Activated naive CD8-positive, alpha-beta T cell treated with anti-CD3 and anti-CD28 coated beads, Interleukin-2, amount 50 U/mL, for 16 hours (primary cell): ENCODE data around the gene TRPV5.

Experiments used
- DNase-seq: peaks from one replicate; pipeline ENCODE4 v3.0.0-alpha.2; 2020; ENCODE audit warnings: low read depth, low spot score

The TRPV5 gene

DNA sequence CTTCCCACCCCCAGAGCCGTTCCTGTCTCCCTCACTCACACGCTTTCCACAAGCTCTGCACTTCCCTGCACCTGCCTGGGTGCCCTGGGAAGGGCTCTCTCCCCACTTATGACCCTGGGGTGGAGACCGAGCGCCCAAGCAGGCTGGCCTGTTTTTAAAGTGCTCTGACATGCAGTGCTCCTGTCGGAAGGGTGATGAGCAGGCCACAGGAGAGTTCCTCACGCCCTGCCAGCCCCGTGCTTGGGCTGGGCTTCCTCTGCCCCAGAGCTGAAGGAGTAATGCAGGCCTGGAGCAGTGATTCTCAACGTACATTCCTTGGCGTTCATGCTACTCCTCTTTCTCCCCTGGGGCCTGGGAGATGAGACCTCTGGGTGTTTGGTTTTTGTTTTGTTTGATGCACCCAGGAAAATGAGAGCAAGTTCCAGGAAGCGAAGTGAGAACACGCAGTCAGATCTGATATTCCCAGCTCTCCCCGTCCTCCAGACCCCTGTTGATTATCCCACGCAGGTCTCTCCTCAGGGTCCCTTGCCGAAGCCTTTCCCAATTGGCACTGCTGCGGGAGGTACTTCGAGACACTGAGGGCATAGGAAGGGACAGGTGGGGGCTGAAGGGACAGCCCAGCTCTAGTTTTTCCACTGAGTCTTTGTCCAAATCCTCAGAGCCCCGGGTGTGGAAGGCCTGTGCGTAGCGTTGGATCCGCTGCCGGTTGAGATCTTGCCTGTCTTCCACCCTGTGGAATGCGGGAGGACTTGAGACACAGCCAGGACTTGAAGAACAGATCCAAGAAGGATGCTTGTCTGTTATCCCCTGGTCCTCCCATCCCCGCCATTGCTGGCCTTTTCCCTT lies 62.1 kb downstream of the TRPV5 start:
- DNase-seq = no peak

DNA sequence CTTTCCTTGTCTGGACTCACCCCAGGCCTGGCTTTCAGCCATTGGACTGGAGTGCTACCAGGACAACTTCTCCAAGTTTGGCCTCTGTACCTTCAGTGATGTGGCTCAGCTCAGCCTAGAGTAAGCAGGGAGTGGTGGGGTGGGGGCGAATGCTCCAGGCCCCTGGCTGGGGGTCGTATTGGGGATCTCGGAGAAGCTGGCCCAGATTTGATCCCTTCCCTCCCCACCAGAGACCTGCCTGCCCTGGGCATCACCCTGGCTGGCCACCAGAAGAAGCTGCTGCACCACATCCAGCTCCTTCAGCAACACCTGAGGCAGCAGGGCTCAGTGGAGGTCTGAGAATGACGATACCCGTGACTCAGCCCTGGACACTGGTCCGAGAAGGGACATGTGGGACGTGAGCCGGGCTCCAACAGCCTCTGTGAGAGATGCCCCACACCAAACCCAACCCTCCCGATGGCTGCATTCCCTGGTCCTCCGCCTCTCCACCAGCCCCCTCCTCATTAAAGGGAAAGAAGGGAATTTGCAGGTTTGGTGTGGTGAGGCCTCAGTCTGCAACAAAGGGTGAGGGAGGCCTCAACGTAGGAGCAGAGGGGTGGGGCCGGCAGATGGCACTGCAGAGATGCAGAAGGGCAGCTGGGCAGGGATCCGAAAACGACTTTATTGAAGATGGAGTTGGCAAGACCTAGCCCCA lies 62.8 kb downstream of the TRPV5 start:
- DNase-seq = no peak

DNA sequence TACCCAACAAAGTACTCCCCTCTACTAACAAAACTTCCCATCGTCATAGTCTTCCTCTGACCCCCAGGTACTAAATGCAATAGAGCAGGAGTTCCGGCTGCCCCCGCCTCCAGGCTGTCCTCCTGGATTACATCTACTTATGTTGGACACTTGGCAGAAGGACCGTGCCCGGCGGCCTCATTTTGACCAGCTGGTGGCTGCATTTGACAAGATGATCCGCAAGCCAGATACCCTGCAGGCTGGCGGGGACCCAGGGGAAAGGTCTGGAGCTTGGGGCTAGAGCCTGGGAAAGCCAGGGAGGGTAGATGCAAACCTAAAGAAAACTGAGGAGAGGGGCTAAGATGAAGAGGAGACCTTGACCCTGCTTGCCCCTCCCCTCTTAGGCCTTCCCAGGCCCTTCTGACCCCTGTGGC lies 63.4 kb downstream of the TRPV5 start:
- no peak for DNase-seq

DNA sequence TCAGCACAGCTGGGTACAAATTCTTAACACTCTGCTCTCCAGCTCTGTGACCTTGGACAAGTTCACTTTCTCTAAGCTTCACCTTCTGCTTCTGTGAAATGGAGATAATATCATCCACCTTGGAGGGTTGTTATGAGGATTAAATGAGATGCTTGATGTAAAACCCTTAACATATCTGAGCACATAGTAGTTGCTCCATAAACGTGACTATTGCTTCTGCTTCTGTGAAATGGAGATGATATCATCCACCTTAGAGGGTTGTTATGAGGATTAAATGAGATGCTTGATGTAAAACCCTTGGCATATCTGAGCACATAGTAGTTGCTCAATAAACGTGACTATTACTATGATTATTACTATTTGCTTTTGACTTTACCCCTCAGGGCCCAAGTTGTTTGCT lies 64.1 kb downstream of the TRPV5 start:
- no peak for DNase-seq

DNA sequence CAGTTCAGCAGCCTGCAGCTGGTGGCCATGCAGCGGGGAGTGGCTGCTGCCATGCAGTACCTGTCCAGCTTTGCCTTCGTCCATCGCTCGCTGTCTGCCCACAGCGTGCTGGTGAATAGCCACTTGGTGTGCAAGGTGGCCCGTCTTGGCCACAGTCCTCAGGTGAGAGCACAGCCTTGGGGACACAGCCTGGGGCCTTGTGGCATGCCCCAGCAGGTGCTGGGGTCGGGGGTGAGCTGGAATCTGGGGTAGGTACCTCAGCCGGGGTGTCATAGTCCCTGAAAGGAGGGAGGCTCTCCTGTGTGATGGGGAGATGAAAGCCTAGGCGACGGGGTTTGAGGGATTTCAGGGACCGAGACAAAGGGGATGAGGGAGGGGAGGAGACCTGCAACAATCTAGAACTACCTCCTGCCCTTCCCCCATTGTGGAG lies 64.5 kb downstream of the TRPV5 start:
- DNase-seq = no peak

DNA sequence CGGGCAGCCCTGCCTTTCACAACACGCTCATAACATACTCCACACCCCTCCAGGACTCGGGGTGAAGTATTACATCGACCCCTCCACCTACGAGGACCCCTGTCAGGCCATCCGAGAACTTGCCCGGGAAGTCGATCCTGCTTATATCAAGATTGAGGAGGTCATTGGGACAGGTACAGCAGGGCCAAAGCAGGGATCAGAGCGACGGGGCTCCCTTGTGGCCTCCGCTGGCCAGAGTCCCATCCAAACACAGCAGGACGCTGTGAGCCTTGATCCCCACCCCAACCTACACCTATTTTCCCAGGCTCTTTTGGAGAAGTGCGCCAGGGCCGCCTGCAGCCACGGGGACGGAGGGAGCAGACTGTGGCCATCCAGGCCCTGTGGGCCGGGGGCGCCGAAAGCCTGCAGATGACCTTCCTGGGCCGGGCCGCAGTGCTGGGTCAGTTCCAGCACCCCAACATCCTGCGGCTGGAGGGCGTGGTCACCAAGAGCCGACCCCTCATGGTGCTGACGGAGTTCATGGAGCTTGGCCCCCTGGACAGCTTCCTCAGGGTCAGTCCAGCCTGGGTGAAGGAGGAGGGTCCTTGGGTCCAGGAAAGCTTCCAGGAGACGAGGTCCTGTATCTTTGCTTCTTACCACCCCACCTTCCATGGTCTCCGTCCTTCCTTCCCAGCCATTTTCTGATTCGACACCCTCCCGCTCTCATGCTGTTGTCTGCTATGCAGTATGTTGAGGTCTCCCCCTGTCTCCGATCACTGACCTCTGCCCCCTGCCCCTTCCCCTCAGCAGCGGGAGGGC lies 65.2 kb downstream of the TRPV5 start:
- no peak for DNase-seq

DNA sequence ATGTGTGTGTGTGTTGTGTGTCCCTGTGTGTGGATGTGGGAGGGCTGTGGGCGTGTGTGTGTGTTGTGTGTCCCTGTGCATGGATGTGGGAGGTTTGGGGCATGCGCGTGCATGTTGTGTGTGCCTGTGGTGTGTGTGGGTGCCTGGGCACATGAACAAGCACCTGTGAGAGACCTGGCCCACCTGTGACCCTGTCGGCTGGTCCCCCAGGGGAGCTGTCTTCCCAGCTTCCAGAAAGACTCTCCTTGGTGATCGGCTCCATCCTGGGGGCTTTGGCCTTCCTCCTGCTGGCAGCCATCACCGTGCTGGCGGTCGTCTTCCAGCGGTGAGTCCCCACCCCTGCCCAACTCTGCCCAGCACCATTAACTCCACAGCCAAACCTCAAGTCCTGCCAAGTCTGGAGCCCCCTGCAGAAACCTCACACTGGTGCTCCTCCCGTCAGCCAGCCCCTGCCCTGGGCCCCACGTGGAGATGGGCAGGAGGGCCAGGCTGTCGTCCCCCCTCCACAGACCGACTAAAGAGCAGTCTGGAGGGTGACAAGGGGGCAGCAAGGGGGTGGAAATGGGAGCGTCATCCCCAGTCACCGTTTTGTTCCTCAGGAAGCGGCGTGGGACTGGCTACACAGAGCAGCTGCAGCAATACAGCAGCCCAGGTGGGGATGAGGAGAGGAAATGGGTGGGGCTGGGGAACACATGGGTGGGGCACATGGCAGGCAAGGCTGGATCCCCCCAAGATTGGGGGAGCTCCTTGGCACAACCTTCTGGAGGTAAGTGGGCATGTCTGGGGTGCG lies 66.0 kb downstream of the TRPV5 start:
- DNase-seq = no peak

DNA sequence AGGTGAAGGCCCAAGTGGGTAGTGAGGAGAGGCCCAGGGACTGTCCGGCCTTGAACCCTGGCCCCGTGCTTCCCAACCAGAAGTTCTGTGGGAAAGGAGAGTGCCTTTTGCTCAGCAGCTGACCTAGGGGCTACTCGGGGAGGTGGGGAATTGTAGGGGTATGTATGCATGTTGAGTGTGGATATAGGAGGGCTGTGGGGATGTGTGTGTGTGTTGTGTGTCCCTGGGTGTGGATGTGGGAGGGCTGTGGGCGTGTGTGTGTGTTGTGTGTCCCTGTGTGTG lies 66.5 kb downstream of the TRPV5 start:
- DNase-seq = no peak

DNA sequence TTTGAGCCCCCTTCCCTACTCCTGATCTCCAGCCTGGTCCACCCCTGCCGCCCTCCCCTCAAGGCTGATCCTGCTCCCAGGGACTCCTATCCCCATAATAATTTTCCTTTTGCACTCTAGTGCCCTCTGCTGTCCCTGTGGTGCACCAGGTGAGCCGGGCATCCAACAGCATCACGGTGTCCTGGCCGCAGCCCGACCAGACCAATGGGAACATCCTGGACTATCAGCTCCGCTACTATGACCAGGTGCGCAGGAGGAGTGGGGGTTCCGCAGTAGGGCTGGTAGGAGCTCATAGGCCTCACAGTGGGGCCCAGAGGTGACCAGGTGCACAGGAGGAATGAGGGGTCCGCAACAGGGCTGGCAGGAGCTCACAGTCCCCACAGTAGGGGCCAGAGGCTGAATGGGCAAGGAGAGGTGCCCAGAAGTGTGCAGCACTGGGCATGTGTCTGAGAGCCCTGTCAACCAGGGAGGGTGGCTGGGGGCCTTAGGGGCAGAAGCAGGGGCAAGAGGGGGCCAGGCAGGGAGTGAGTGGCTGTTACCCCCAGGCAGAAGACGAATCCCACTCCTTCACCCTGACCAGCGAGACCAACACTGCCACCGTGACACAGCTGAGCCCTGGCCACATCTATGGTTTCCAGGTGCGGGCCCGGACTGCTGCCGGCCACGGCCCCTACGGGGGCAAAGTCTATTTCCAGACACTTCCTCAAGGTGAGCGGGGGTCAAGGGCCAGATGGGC lies 67.0 kb downstream of the TRPV5 start:
- DNase-seq = no peak

DNA sequence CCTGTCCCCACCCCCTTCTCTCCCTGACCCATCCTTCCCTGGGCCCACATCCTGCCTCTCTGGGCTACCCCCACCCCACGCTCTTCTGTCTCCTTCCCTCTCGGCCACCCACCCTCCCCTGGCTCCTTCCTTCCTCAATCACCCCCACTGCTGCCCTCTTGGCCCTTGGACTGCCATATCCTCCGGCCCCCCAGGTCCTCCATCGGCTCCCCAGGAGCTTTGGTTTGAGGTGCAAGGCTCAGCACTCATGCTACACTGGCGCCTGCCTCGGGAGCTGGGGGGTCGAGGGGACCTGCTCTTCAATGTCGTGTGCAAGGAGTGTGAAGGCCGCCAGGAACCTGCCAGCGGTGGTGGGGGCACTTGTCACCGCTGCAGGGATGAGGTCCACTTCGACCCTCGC lies 67.8 kb downstream of the TRPV5 start:
- no peak for DNase-seq

DNA sequence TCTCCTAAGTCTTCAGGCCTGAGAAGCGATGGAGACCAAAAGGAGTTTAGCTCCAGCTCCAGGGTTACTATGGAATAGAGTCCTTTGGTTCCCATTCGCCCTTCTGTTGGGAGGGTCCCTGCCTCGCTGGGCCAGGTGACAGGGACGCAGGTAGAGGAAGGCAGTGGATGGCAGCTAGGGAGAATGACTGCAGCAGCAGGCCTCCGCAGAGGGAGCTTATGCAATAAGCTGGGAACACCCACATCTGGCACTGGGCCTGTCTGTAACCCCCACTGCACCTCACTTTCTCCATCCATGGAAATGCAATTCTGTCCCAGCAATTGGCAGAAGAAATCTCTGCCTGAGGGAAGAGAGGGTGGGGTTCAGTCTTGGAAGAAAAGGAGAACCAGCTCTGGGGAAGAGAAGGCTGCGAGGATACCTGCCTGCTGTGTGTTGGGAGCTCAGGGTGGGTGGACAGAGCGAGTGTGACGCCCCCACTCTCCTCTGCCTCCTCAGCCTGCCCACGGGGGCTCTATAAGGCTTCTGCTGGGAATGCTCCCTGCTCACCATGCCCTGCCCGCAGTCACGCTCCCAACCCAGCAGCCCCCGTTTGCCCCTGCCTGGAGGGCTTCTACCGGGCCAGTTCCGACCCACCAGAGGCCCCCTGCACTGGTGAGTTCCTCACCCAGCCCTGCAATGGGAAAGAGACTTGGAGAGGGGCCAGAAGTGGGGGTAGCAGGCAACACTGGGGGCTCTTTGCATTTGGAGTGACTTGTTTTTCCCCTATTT lies 68.4 kb downstream of the TRPV5 start:
- DNase-seq = no peak

DNA sequence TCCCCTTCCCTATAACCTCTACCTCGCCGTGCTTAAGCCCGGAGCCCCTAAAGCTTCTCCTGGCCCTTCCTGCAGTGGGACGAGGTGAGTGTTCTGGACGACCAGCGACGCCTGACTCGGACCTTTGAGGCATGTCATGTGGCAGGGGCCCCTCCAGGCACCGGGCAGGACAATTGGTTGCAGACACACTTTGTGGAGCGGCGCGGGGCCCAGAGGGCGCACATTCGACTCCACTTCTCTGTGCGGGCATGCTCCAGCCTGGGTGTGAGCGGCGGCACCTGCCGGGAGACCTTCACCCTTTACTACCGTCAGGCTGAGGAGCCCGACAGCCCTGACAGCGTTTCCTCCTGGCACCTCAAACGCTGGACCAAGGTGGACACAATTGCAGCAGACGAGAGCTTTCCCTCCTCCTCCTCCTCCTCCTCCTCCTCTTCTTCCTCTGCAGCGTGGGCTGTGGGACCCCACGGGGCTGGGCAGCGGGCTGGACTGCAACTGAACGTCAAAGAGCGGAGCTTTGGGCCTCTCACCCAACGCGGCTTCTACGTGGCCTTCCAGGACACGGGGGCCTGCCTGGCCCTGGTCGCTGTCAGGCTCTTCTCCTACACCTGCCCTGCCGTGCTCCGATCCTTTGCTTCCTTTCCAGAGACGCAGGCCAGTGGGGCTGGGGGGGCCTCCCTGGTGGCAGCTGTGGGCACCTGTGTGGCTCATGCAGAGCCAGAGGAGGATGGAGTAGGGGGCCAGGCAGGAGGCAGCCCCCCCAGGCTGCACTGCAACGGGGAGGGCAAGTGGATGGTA lies 69.5 kb downstream of the TRPV5 start:
- no peak for DNase-seq

DNA sequence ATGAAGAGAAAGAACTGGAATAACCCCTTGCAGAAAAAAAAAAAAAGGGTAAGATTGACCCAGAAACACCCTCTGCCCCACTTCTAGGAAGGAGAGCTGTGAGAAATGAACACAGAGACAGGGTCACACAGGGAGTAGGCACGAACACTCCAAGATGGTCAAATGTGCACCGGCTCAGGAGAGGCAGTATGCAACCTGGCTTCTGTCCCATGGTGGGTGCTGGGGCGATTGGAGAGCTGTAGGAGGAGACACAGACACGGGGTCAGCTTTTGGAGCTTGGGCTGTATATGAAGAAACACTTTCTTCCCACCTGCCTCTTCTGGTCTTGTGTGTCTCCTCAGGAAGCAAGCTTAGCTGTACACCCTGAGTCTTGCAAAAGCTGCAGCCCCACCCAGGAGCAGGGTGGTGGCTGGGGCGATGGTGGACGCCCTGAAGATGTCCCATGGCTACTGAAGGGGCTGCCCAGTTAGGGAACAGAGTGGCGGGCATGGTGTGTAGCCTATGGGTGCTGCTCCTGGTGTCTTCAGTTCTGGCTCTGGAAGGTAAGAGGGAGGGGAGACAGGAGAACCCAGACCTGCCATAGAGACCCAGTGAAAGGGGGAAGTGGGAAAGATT lies 70.7 kb downstream of the TRPV5 start:
- no peak for DNase-seq

DNA sequence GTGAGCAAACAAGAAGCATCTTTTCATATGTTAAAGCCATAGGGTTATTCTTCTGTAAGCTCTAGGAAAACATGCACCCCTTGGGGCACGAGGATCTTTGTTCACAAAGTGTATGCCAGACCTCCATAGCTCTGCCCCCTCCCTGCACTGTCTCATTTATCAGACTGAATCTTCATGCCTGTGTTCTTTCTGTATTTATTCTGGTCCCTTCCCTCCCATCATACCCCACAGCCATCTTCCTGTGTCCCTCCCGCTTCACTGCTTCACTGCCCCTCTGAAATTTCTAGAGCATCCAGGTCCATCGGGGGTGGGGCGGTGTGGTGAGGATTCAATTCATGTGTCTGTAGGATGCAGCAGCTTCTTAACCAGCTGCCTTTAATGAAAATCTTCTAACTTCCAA lies 71.2 kb downstream of the TRPV5 start:
- DNase-seq = no peak

DNA sequence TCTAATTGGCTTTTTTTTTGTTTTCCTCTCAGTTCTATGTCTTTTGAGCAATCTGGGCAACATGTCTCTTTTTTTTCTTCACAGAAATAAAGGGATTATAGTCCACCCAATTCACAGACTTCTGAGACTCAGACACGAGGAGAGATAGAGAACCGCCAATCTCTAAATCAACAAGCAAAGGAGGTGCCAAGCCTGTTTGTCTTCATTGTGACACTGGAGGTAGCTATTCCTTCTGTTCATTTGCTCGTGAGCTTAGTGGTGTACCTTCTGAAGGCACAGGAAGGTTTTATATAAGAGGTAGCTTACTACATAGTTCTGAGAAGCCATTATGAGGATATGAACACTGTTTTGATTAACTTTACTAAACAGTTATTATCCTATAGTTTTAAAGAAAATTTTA lies 72.6 kb downstream of the TRPV5 start:
- no peak for DNase-seq

DNA sequence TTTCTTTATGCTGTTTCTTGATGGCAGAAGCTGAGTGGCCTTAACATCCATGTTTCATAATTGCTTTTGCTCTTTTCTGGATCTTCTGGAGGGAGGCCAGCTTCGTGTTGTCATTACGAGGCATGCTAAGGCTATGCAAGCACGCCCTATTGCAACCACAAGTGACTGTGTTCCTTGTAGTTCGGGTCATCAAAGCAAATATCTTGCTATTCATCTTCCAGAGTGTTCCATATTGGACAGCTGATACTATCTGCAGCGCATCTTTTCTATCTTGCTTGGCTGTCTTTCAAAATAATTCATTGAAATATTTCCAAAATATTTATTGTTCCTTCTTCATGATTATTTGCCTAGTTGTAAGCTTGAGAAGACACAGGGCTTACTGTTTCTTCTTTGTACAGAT lies 73.7 kb downstream of the TRPV5 start:
- DNase-seq = no peak

DNA sequence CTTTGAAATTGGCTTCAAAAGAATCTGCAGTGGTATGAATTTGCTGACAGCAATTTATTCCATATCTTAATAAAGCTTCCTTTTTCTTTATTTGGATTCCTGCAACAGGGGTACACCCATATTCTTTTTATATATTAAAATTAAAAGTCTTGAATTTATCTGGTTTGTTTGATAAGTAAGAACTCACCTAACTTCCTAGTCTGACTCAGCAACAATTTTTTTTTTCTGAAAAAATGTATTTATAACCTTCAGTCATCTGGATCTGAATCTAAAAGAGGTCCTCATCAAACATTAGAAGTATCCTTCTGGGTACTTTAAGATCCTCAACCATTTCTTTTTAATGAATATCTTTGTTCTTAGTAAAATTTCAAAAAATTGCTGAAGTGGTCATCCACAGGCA lies 74.1 kb downstream of the TRPV5 start:
- no peak for DNase-seq
